HG03457 (cell line): ENCODE measurements around the gene BAHCC1.

Experiments
- ATAC-seq: cut with Tn5 transposase; IDR thresholded peaks from one replicate; pipeline ENCODE4 v1.9.1; 2021; ENCODE audit warnings: moderate number of reproducible peaks; ENCODE audit not compliant: unreplicated experiment

The BAHCC1 gene

DNA sequence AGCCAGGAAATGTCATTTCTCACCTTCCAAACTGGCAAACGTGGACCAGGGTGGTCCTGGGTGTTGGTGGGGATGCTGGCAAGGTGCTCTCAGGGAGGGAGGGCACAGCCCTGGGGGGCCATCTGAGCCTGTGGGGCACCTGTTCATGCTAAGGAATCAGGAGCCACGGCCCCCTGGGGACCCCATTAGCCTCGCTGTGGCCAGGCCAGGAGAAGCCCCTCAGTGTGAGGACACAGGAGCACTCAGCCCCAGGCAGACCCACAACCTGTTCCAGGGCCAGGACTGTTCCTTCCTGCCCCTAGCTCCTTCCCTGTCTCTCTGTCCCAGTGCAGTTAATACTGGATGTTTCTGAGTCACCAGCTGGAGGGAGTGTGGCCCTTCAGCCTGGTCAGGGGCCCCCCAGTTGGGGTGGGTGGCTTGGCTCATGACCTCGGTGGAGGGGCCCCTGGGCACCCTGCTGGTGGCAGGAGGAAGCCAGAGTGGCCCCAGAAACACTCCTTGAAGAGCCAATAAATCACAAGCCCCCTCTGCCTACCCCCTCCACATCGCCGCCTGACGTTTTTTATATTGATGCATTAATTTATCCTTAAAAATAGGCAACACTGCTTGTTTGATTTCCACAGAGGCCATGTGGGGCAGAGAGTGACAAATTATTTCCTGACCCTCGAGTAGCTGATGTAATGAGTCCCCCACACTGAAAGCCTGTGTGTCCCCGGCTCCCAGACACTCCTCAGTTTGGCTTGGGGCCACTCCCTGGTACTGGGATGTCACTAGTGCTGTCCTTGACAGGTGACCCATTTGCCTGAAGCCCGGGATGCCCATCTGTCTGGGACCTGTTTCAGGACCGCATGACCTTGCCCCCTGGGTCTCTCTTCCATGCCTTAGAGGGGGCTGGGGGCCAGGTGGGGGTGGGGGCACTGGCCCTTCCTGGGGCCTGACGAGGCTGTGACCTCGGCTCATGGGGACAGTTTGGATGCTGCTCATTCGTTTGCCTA is 95.0 kb downstream of the BAHCC1 start:
- no peak for ATAC-seq

DNA sequence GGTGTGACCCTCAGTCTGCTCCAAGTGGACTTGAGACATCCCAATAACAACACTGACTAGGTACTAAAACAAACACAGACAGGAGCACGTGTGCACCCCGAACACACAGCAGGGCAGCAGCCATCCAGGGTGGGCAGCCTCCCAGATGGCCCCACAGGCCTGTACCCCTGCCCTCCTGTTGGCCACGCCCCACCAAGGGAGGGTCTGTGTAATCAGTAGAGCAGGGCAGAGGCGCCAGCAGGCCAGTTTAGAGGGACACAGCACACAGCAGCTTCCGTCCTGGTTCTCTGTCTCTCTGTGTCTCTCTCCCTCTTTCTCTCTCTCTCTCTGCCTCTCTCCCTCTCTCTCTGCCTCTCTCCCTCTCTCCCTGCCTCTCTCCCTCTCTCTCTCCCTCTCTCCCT is 95.9 kb downstream of the BAHCC1 start:
- no peak for ATAC-seq

DNA sequence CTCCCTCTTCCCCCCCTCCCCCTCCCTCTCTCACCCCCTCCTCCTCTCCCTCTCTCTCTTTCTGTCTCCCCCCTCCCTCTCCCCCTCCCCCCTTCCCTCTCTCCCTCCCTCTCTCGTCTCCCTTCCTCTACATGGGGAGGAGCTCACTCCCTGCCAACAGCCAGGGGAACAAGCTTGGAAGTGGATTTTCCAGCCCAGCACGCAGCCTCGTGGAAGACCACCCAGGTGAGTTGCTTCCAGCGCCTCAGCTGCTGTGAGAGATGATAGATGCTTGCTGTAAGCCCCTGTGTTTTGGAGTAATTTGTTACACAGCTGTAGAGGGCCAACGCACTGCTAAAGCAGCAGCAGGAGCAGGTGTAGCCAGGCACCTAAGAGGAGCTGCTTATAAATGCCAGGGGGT is 96.5 kb downstream of the BAHCC1 start:
- no peak for ATAC-seq

DNA sequence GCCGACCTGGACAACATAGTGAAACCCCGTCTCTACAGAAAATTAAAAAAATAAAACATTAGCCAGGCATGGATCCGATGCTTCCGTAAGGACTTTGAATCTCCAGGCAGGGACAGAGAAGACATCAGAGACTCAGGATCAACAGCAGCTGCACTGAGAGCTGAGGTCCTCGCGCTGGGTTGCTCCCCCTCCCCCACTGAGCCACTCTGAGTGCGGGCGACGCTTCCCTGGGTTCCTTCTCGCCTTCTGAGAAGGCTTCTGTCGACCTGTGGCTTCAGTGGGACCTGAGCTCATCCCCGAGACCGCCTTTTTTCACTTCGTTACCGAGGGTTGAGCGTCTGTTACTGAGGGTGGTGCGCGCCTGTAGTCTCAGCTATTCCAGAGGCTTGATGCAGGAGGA is 96.9 kb downstream of the BAHCC1 start:
- ATAC-seq: no peak

DNA sequence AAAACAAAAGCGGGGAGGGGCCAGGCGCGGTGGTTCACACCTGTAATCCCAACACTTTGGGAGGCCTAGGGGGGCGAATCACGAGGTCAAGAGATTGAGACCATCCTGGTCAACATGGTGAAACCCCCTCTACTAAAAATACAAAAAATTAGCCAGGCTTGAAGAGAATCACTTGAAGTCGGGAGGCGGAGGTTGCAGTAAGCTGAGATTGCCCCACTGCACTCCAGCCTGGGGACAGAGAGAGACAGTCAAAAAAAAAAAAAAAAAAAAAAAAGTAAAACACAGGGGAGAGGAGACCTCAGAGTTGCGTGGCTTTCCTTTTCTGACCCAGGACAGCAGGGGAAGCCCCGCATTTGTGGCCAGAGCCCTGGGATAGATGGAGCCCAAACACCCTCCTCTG is 97.4 kb downstream of the BAHCC1 start:
- no peak for ATAC-seq

DNA sequence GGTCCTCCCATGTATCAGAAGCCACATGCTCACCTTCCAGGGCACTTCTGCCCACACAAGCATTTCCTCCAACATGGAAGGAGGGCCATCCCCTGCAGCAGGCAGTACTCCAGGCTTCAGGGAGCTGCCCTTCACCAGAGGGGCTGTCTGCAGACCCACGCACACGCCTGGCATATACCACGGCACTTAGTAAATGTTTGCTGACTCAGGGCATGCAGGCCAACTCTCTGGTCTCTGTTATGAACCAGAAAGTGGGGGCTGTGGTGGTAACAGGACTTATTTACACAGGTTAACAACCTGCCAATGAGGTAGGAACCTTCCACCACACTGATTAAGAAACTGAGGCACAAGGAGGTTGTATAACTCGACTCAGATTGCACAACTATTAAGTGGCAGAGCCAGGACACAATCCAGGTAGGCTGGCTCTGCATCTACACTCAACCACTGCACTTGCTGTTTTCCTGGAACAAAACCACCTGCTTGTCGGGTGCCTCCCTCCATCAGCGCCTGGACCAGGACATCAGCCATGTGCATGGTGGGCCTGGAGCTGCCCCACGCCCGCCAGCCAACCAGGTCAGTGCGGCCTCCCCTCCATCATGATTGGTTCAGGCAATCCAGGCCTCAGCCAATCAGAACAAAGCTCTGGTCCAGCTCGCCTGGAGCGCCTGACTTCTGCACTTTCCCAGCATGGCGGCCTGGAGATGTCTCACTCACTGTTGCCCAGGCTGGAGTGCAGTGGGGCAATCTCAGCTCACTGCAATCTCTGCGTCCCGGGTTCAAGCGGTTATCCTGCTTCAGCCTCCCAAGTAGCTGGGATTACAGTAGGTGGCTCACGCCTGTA is 98.2 kb downstream of the BAHCC1 start:
- ATAC-seq: no peak

DNA sequence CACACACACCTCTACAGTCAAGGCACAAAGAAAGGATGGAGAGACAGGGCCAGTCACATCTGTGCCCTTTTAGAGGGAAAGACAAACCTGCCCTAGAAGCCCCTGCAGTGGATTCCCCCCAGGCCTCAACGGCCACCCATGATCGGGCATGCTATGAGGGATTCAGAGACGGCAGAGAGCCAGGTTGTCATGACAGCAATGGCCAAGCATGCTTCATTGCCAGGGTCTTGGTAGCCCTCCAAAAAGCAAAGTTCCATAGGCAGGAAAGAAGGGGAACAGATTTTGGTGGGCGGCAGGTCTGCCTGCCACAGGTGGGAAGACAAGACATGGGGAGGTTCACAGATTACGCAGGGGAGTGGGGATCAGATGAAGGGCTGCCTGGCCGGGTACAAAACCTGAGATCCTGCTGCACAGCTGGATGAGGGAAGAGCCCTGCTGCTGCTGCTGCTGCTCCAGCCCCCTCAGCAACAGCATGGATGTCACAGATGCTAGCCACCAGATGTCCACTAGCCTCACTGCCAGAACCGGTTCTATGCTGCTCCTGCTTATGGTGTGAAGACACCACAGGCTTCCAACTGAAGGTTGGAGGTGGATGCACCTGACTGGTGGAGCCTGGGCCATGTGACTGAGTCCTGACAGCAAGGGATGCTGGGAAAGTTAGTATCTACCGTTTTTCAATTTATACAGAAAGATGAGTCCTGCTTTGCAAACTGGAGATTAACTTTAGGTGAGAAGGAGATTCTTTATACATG is 99.5 kb downstream of the BAHCC1 start:
- no peak for ATAC-seq

DNA sequence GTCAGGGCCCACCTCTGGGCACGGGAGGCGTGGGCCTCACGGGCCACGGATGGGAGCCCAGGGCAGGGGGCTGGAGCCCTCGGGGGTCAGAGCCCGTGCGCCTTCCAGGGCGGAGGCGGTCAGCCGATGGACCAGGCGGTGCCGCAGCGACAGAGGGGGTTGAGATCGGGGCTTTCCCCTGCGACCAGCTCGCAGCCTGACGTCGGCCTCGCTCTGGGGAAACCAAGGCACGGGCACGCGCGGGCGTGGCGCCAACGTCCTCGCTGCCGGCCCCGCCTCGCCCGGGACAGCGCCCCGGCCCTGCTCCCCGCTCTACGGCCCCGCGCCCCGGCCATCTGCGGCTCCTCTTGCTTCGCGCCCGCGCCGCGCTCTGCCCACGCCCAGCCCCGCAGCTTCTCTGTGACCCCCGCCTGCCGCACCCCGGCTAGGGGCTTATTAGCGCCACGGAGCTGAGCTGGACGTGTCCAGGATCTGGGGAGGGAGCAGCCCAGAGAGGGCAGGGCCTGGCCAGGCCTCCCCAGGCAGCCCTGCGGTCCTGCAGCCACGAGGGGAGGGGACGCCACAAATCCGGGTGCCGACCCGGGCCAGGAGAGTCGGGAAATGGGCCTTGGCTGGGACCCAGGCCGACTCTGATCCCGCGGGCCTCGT is 103.8 kb downstream of the BAHCC1 start:
- no peak for ATAC-seq

DNA sequence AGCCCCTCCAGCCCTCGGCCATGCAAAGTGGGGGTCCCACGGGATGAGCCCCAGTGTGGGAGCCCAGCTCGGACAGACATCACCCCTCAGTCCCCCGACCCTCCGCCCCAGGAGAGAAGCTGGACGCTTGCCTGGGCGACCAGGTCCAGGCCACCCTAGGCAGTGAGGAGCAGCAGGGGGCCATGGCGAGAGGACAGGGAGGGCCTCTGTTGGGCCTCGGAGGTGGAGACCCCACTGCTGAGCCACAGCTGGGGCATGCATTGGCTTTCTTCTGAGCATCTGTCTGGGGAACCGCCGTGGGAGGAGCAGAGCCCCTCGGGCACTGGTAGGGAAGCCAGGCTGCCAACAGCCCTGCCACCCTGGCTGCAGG is 104.3 kb downstream of the BAHCC1 start:
- no peak for ATAC-seq

DNA sequence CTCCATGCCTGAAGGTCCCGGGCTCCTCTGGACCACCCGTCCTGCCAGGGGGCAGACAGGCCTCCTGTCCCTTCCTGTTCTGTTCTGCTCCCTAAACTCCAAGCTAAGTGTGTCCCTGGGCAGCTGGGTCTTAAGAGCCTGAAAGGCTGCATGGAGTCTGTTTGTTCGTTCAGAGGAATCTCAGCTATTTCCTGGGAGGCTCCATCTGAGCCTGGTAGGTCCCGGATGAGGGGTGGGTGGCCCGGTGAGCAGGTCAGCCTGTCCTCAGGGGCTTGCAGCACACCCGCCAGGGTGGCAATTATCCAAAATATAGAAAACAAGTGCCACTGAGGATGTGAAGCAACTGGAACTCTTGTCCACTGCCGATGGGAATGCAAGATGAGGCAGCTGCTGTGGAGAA is 104.8 kb downstream of the BAHCC1 start:
- no peak for ATAC-seq

DNA sequence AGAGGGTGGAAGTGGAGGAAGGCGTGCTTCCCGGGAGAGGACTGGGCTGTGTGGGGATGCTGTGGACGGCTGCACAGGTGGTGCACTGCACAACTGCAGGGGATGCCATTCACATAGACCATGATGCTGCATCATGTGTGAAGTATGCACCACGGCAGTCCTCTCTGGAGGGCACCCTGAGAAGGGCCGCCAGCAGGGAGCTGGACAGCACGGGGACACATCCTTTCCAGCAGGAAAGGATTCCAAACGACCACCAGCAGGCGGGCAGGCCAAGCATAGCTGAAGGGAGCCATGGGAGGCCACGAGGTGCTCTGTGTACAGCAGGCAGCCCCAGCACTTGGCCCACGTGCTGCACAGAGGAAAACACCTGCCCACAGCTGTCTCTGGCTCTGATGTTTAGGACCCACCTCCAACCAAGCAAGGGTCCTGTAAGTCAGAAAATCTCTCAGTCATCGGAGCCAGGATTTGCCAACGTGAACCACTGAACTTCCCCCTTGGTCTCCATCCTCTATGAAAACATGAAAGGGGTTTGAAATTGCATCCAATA is 107.3 kb downstream of the BAHCC1 start:
- ATAC-seq: no peak

DNA sequence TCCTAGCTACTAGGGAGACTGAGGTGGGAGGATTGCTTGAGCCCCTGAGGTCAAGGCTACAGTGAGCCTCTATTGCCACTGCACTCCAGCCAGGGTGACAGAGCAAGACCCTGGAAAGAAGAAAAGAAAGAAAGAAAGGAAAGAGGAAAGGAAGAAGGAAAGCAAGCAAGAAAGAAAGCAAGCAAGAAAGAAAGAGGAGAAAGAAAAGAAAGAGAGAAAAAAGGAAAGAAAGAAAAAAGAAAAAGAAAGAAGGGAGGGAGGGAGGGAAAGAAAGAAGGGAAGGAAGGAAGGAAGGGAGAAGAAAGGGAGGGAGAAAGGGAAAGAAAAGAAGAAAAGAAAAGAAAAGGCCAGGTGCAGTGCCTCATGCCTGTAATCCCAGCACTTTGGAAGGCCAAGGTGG is 108.4 kb downstream of the BAHCC1 start:
- no peak for ATAC-seq

DNA sequence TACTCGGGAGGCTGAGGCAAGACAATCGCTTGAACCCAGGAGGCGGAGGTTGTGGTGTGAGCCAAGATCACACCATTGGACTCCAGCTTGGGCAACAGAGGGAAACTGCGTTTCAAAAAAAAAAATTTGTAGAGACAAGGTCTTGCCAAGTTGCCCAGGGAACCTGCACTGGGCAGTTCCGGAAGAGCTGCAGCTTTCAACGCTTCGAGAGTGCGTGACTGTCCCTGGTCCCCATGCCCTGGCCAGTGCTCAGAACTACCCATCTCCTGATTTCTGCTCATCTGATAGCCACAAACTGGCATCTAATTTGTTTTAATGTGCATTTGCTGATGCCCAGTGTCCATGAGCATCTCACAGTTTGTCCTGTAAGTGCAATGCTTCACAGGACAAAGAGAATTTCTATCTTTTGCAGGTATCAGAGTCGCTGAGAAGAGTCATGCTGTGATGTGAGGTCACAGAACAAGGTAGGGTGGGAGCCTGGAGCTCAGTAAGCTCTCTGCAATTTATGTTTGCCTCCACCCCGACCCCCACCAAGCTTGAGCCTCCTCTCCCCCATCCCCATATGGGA is 113.5 kb downstream of the BAHCC1 start:
- no peak for ATAC-seq

DNA sequence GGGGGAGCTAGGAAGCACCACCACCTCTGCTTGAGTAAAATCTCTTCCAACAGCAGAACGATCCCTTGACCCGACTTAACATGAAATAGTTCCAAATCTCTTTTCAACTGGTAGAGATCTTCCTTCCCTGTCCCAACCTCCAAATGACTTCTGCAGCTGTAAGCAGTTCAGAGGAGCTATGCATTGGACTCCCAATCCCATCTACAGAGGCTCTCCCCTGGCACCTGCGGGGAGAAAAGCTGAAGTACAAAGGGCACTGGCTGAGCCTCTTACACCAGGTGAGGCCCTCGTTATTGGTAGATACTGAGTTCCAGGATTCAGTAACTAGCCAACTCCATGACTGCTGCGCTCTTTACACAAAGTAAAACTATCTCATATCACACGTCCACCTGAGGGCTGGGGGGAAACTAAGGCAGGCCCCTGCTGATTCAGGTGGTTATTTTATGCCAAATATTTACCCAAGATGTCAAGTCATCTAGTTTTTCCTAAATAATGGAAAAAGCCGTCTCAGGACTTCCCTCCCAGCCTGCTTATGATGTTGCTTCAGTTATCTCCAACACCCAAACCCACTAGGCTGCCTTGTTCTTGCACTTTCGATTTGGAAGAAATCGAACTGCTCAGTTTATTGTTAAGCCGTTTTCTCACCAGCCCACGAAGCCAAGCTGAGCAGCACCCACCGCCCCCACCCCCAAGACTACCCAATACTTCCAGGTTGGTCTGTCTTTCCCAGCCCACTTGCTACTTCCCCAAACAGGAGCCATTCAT is 114.1 kb downstream of the BAHCC1 start:
- ATAC-seq: no peak

DNA sequence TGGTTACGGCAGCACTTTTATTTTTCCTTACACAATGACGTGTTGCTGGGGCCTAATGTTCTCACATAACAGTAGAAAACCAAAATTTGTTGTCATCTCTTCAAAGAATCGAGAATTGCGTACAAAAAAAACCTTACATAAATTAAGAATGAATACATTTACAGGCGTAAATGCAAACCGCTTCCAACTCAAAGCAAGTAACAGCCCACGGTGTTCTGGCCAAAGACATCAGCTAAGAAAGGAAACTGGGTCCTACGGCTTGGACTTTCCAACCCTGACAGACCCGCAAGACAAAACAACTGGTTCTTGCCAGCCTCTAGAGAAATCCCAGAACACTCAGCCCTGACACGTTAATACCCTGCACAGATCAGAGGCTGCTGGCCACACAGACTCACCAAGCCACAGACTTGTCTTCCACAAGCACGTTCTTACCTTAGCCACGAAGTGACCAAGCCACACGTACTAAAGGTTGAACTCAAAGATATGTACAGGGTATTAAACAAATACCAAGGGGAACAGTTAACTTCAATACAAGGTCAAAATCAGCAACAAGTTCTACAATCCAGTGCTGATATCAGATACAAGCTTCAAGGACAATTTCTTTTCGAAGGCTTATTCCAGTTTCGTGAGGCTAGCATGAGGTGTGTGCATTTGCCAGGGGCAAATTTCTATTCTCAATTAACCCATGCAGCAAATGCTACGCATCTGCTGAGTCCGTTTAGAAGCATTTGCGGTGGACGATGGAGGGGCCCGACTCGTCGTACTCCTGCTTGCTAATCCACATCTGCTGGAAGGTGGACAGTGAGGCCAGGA is 114.9 kb downstream of the BAHCC1 start:
- ATAC-seq: no peak

DNA sequence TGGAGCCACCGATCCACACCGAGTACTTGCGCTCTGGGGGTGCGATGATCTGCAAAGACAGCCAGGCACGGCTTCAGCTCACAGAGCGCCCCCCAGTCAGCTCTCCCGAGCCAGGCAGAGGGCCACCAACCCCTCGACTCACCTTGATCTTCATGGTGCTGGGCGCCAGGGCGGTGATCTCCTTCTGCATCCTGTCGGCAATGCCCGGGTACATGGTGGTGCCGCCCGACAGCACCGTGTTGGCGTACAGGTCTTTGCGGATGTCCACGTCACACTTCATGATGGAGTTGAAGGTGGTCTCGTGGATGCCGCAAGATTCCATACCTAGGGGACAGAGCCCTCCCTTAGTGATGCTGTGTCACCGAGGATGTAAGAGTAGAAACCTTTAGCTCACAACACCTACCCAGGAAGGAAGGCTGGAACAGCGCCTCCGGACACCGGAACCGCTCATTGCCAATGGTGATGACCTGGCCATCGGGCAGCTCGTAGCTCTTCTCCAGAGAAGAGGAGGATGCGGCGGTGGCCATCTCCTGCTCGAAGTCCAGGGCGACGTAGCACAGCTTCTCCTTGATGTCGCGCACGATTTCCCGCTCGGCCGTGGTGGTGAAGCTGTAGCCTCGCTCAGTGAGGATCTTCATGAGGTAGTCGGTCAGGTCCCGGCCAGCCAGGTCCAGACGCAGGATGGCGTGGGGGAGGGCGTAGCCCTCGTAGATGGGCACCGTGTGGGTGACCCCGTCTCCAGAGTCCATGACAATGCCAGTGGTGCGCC is 115.7 kb downstream of the BAHCC1 start:
- no peak for ATAC-seq

DNA sequence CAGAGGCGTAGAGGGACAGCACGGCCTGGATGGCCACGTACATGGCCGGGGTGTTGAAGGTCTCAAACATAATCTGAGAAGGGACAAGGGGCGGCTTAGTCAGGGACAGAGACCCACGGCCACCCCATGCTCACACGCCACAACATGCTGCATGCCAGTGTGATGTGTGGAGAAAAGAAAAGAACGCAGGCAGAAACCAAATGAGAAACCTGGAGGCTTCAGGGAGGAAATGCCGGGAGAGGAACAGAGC is 116.2 kb downstream of the BAHCC1 start:
- no peak for ATAC-seq
